Measurements from ENCODE around the gene HIF3A.

The HIF3A gene

DNA sequence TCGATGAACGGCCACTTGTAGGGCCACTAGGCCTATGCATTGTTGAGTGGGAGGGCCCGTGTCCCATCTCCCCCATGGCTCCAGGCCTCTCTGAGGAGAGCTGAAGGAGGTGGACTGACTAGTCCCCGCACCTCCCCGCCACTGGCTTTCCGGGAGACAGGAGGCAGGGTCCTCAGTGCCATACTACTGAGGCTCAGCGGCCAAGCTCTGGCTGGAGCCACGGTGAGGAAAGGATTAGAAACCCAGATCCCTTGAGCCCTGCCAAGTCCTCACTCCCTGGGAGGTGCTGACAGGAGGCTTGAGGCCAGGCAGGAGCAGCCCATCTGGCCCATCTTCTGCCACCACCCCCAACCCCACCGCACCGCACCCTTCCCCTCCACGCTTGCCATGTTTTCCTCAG, 87.6 kb downstream of the HIF3A start:
- no peak for DNase-seq (ENCODE audit: low read depth)

DNA sequence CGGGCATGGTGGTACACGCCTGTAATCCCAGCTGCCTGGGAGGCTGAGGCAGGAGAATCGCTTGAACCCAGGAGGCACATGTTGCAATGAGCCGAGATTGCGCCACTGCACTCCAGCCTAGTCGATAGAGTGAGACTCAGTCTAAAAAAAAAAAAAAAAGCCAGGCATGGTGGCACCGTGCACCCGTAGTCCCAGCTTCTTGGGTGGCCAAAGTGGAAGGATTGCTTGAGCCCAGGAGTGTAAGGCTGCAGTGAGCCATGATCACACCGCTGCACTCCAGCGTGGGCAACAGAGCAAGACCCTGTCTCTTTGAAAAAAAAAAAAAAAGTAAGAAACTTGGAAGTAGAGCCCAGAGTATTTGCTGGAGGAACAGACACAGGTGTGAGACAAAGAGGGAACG, 88.8 kb downstream of the HIF3A start:
- DNase-seq (ENCODE audit: low read depth) = no peak

DNA sequence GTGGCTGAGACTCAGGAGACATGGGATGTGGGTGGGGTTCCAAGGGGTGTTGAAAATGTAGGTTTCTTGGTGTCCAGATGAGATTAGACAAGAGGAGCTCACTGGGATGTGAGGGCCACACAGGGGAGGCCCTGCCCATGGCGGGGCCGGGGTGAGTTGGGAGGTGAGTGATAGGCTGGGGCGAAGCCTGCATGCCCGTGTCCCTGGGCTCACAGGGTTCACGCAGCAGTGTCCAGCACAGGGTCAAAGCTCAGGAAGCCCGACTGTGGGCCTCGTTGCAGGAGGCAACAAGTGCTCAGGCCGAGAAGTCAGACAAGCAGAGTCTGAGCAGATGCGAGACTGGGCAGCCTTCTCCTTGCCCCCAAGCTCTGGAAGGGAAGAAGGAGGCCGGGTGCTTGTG, 89.3 kb downstream of the HIF3A start:
- no peak for DNase-seq (ENCODE audit: low read depth)

DNA sequence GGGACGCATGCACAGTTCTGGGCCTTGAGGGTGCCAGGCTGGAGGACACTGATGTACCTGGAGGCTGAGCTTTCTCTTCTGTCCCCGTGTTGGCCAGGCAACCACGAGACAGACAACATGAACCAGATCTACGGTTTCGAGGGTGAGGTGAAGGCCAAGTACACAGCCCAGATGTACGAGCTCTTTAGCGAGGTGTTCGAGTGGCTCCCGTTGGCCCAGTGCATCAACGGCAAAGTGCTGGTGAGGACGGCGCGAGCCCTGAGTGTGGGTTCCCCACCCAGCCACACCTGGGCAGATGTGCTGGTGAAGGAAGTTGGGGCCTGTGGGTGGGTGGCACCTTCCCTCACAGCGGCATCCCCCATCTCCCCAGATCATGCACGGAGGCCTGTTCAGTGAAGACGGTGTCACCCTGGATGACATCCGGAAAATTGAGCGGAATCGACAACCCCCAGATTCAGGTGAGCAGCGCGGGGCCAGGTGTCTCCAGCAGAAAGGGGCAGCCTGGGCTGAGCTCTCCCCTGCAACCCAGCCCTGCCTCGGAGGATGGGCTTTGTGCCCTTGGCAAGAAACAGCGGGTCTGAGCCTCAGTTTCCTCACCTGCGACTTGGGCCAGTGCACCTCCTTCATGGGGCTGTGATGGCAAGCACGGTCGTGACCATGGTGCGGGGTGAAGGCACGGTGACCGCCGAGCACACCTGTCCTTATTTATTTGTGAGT, 90.3 kb downstream of the HIF3A start:
- no peak for DNase-seq (ENCODE audit: low read depth)

DNA sequence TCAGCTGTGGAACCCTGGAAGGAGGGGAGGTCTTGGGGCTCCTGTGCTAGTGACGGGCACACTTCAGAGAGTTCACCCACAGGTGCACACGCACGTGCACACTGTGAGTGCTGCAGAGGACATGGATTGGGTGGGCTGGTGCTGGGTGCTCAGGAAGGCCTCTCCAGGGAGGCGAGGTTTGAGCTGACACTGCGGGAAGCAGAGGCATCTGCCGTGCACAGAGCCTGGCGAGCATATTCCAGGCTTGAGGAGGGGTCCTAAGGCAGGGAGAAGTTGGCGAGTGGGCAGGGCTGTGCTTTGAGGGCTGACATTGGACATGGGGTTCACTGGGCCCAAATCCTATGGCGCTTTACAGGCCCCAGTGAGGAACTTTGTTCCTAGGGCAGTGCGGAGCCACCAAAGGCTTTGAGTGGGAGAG, 90.9 kb downstream of the HIF3A start:
- no peak for DNase-seq (ENCODE audit: low read depth)

DNA sequence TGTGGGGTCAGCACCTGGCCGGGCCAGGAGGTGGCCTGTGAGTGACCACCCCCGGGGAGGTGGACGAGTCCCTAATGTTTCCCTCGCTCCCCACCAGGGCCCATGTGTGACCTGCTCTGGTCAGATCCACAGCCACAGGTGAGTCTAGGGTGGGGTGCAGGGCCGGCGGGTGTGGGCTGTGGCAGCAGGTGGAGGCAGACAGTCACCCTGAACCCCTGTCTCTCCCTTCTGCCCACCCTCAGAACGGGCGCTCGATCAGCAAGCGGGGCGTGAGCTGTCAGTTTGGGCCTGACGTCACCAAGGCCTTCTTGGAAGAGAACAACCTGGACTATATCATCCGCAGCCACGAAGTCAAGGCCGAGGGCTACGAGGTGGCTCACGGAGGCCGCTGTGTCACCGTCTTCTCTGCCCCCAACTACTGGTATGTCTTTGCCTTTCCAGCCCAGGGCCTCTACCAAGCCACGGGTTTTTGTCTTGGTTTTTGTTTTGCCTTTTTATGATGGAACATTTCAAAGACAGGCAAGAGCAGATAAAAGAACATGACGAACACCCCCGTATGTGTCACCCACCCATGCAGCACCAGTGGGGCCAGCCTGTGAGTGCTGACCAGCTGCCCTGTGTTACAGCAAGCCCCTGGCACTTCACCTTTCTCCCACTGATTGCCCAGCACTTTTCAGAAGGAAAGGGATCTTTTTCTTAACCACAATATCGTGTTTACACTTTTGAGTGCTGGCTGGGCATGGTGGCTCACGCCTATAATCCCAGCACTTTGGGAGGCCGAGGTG, 91.7 kb downstream of the HIF3A start:
- DNase-seq (ENCODE audit: low read depth) = no peak

DNA sequence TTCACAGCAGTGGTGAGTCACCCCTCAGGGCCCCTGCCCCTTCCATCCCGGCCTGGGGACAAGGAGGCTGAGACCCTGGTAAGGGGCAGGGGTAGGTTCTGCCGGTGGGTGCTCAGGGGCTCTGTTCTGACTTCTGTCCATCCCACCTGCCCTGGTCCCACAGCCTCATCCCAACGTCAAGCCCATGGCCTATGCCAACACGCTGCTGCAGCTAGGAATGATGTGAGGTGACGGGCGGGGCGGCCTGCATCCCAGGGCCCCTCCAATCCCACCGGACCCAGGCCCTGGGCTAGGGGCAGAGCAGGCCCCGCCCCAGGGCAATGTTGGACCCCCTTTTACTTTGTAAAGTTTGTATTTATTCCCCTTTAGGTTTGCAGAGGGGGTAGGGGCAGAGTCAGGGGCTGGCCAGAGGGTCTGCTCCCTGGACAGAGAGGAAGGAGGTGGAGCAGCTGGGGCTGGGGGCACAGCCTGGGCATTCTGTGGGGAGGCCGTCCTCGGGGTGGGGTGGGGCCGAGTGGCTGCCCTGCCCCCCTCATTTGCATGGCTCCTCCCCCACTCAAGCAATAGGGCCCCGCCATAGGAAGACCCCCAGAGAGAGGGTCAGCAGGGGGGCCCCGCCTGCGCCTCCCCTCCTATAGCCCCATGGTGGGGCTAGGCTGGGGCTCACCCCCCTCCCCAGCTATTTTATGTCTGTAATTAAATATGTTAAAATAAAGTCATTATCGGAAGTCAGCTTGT, 93.4 kb downstream of the HIF3A start:
- DNase-seq (ENCODE audit: low read depth) = no peak

DNA sequence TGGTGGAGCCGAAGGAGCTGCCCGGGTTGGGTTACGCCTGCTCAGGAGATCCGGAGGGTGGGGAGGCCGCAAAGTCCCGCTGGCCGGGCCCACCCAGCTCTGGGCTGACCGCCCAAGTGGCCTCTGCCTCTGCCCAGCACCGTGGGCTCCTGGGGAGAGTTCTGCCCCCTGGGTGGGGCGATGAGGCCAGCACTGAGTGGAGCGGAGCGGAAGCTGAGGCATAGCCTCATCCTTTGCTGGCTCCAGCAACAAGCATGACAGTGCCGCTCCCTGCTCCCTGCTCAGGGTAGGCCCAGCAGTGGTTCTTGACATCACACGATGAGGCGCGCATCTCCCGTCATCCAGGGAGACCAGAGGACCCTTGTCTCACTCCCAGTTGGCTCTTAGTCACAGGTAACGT, 94.0 kb downstream of the HIF3A start:
- no peak for DNase-seq (ENCODE audit: low read depth)

DNA sequence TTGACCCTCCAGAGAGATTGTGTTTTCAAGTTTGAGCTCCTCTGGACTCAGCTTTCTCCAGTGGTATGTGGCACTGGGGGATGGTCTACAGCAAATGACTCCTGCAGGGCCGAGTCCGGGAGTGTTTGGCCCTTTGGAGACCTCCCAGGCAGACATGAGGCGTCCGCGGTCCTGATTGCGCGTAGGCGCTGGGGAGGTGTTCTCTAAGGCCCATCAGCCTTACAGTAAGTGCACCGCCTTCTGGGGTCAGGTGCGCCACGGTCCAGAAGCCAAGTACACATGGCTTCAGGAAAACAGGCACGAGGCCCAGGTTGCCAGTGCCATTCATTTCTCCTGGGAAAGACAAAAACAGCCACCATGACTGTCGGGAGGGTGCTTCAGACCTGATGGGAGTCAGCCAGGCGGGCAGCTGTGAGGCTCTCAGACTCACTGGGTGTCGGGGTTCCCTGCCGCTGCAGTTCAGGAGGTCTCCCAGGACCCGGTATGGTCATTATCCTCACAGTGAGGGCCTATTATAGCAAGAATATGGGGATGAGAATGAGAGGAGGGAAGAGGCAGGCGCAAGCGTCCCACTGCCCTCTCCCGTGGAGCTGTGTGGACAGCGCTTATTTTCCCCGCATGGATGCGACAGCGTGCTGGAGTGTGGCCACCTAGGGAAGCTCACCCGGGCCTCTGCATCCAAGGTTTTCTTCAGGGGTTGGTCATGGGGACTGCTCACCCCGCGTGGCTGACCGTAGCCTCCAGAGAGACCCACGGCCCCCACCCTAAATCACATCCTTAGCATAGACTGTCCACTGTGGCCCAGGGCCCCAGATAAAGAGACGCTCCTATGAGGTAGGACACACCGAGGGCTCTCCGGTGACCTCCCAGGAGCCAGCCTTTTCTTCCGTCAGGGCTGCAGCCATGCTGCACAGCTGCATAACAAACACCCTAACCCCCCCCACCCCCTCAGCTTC, 94.7 kb downstream of the HIF3A start:
- DNase-seq (ENCODE audit: low read depth) = no peak

DNA sequence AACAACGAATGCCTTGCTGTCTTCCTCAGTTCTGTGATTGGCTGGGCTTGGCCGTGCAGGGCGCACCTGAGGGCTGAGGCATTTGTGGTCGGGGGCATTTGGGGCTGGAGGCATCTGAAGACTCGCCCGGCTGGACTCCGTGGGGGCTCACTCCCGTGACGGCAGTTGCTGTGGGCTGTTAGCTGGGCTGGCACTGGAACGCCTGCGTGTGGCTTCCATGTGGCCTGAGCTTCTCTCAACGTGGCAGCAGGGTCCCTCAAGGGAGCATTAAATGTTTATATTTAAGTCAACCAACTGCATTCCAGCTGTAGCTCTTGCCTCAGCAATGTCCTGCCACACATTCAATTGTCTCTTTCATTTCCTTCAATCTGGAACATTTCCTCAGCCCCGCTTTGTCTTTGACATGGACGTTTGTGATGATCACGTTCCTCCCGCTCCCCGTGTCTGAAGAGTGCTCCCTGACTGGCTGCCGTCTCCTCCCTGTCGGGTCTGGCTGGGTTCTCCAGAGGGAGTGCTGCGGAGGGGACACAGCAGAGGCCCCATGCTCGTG, 95.5 kb downstream of the HIF3A start:
- no peak for DNase-seq (ENCODE audit: low read depth)

DNA sequence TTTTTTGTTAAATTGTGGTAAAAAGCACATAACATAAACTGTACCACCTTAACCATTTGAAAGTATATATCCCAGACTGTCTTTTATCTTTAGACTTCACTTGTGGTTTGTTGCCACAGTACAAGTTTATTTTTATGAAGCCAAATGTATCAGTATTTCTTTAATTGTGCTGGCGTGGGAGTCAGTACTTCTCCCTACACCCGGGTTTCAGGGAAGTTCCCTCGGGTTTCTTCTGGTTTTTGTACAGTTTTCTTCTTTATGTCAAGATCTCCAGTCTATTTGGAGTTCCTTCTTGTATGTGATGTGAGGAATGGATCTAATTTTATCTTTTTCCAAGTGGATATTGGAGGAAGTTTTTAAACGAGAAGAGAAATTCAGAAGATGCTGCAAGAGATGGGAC, 96.0 kb downstream of the HIF3A start:
- no peak for DNase-seq (ENCODE audit: low read depth)
